Left forelimb (tissue), 1 donor: ENCODE measurements around the gene ABHD18.
A peak's percentile ranks its signal among the peaks of the same experiment; 100 is the strongest.
"Not testable (repeated sequence)": the region's sequence is repeated elsewhere in the genome, so short reads cannot be mapped to it uniquely, and the experiment has no call there.

Source experiments
- DNase-seq: peaks from one replicate; pipeline ENCODE4 v3.0.0-alpha.2; 2018; ENCODE audit warnings: low spot score

The ABHD18 gene

GRCh38 chr4:127965062-127965802 is at the start of gene ABHD18, which contains the start of gene MFSD8:
Gene ABHD18 (plus strand): TSS chr4:127965406. CDS start chr4:127982956, 17,550 bp downstream.
Gene MFSD8 (minus strand): TSS chr4:127965173. CDS start chr4:127965133, 40 bp downstream.
- DNase-seq = peak; percentile 94

- DNase-seq = no peak
These were observed 48.7 kb upstream of the ABHD18 start for GRCh38 chr4:127916512-127916911.

- DNase-seq = no peak
These were observed 48.1 kb upstream of the ABHD18 start for GRCh38 chr4:127917151-127917550.

- no peak for DNase-seq
These were observed 44.7 kb upstream of the ABHD18 start for GRCh38 chr4:127920521-127920920.

- no peak for DNase-seq
These were observed 43.0 kb upstream of the ABHD18 start for GRCh38 chr4:127922226-127922625.

GRCh38 chr4:127925720-127926119 is 39.5 kb upstream of the ABHD18 start:
- DNase-seq = not testable (repeated sequence)

- no peak for DNase-seq
These were observed 35.0 kb upstream of the ABHD18 start for GRCh38 chr4:127930175-127930574.

- DNase-seq = not testable (repeated sequence)
These were observed 33.4 kb upstream of the ABHD18 start for GRCh38 chr4:127931836-127932235.

- no peak for DNase-seq
These were observed 28.2 kb upstream of the ABHD18 start for GRCh38 chr4:127936974-127937373.

- no peak for DNase-seq
These were observed 8.1 kb upstream of the ABHD18 start for GRCh38 chr4:127957105-127957504.

- DNase-seq = no peak
These were observed 5.4 kb upstream of the ABHD18 start for GRCh38 chr4:127959794-127960193.

- not testable (repeated sequence) for DNase-seq
These were observed 1.4 kb upstream of the ABHD18 start for GRCh38 chr4:127963633-127964398.

GRCh38 chr4:127964426-127965061 is 662 bp upstream of the ABHD18 start:
- DNase-seq = not testable (repeated sequence)

GRCh38 chr4:127965803-127966175 is 583 bp downstream of the ABHD18 start:
- no peak for DNase-seq

- DNase-seq = no peak
These were observed 2.1 kb downstream of the ABHD18 start for GRCh38 chr4:127967141-127967775.

- DNase-seq = no peak
These were observed 3.4 kb downstream of the ABHD18 start for GRCh38 chr4:127968586-127968985.

- not testable (repeated sequence) for DNase-seq
These were observed 5.7 kb downstream of the ABHD18 start for GRCh38 chr4:127970925-127971324.

- DNase-seq = no peak
These were observed 10.0 kb downstream of the ABHD18 start for GRCh38 chr4:127975121-127975770.

GRCh38 chr4:127978930-127979329 is 13.7 kb downstream of the ABHD18 start:
- DNase-seq = no peak

- DNase-seq = no peak
These were observed 17.2 kb downstream of the ABHD18 start for GRCh38 chr4:127982445-127982844.

- DNase-seq = no peak
These were observed 20.8 kb downstream of the ABHD18 start for GRCh38 chr4:127985989-127986388.

- no peak for DNase-seq
These were observed 23.4 kb downstream of the ABHD18 start for GRCh38 chr4:127988638-127989037.
